Occipital lobe (tissue), 2 donors: ENCODE measurements around the gene CDK7. TPM values are rescaled to one million over a fixed set of nuclear protein-coding genes. Genes with fewer than 3 reads are reported as not detected.
"Not testable (repeated sequence)": the region's sequence is repeated elsewhere in the genome, so short reads cannot be mapped to it uniquely, and the experiment has no call there.

ENCODE experiments used
- DNase-seq: peaks from one replicate; lab custom pipeline; 2025; lab: John Stamatoyannopoulos, UW
- total RNA-seq: library from RNA; depleted of rRNA; stranded (reverse); fragments of >200 nt; gene quantifications from one replicate; pipeline ENCODE4 v1.2.3, GENCODE V29; 2014

Gene CDK7
- total RNA-seq, 1 donor from 2014 or later: 57.4 TPM

DNA sequence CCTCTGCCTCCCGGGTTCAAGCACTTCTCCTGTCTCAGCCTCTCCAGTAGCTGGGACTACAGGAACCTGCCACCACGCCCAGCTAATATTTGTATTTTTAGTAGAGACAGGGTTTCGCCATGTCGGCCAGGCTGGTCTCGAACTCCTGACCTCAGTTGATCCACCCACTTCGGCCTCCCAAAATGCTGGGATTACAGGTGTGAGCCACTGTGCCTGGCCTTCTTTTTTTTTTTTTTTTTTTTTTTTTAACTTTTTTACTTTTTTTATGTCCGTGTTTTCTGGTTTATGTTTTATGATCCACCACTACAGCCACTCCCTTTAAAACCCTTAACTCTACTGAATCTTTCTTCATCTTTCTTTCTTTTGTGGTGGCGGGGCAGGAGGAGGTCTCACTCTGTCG, 2.0 kb downstream of the CDK7 start:
- not testable (repeated sequence) for DNase-seq

GRCh38 chr5:69237877-69238276, 3.2 kb downstream of the CDK7 start:
- no peak for DNase-seq

DNA sequence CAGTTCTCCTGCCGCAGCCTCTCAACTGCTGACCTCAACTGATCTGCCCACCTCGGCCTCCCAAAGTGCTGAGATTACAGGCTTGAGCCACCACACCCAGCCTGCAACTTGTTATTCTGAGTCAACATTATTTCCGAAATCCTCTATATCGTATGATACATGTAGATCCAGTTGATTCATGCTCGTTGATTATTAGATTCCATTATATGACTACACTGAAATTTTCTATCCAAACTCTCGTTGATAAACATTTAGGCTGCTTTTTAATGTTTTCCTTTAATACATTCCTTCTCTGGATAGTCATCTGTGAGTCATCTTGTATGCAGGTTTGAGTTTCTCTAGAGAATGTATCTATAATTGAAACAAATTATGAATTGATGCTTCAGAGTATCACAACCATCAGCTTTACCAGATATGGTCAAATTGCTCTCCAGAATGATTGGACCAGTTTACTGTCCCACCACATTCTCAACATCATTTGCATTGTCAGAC, 4.1 kb downstream of the CDK7 start:
- DNase-seq: no peak

- no peak for DNase-seq
Measured at GRCh38 chr5:69242215-69242927, 7.7 kb downstream of the CDK7 start.

DNA sequence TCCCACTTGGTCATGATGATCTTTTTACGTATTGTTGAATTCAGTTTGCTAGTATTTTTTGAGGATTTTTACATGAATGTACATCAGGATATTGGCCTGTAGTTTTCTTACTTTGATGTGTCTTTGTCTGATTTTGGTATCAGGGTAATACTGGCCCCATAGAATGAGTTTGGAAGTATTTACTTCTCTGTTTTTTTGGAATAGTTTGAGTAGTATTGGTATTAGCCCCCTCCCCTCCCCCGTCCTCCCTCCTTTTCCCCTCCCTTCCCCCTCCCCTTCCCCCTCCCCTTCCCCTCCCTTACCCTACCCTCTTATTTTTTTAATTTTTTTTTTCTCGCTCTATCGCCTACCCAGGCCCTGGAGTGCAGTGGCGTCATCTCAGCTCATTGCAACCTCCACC, 10.3 kb downstream of the CDK7 start:
- no peak for DNase-seq

DNA sequence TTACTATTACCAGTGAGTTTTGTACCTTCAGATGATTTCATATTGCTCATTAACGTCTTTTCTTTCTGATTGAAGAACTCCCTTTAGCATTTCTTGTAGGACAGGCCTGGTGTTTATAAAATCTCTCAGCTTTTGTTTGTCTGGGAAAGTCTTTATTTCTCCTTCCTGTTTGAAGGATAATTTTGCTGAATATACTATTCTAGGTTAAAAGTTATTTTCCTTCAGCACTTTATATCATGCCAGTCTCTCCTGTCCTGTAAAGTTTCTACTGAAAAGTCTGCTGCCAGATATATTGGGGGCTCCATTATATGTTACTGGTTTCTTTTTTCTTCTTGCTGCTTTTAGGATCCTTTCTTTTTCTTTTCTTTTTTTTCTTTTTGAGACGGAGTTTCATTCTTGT, 13.3 kb downstream of the CDK7 start:
- no peak for DNase-seq

- DNase-seq: no peak
Measured at GRCh38 chr5:69250593-69250992, 15.9 kb downstream of the CDK7 start.

GRCh38 chr5:69252437-69252836, 17.8 kb downstream of the CDK7 start:
- DNase-seq: no peak

GRCh38 chr5:69255940-69256339, 21.3 kb downstream of the CDK7 start:
- not testable (repeated sequence) for DNase-seq

GRCh38 chr5:69257577-69257976, 22.9 kb downstream of the CDK7 start:
- DNase-seq: no peak

GRCh38 chr5:69261034-69261433, 26.3 kb downstream of the CDK7 start:
- DNase-seq: no peak

- DNase-seq: no peak
Measured at GRCh38 chr5:69265931-69266330, 31.2 kb downstream of the CDK7 start.

DNA sequence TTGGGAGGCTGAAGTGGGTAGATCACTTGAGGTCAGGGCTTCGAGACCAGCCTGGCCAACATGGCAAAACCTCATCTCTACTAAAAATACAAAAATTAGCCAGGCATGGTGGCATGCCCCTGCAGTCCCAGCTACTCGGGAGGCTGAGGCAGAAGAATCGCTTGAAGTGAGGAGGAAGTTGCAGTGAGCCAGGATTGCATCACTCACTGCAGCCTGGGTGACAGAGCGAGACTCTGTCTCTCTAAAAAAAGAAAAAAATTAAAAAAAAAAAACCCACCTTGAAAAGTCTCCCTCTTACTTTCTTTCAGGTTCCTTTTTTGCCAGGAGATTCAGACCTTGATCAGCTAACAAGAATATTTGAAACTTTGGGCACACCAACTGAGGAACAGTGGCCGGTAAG, 34.2 kb downstream of the CDK7 start:
- no peak for DNase-seq

- DNase-seq: no peak
Measured at GRCh38 chr5:69270840-69271239, 36.2 kb downstream of the CDK7 start.

GRCh38 chr5:69271376-69271775, 36.7 kb downstream of the CDK7 start:
- DNase-seq: no peak

DNA sequence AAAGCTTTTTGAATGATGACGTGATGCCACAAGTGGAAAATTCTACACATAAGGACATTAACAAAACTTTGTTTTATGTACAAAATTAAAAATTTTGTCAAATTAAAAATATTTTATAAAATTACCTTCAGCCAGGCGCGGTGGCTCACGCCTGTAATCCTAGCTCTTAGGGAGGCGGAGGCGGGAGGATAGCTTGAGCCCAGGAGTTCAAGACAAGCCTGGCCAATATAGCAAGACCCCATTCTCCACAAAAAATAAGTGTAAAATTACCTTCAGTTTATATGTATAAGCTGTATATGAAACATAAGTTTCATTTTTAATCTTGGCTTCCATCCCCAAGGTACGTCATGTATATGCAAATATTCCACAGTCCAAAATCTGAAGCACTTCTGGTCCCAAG, 40.9 kb downstream of the CDK7 start:
- DNase-seq: no peak

DNA sequence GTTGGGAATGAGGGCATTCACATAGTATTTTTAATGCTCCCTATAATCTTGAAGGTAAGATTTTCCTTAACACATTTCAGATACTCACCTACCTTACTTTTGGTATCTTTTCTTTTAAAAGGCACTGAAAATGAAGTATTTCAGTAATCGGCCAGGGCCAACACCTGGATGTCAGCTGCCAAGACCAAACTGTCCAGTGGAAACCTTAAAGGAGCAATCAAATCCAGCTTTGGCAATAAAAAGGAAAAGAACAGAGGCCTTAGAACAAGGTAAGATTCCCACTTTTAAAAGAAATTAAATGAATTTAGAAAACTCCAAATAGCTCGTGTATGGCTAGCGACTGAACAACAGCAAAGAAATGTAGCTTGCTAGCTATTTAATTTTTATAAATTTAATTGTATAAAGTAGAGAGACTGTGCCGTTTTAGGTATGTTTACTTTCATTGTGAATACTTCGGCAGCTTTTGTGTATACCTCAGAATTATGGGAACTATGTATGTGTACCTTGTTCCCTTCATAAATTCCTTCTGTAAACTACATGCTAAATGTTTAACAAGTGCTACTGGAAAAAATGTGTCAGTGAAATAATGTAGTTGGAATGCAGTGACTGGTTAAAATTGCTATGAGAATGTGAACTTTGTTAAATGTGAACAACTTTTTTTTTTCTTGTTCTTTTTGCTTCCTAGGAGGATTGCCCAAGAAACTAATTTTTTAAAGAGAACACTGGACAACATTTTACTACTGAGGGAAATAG, 41.9 kb downstream of the CDK7 start:
- DNase-seq: no peak

GRCh38 chr5:69279517-69279916, 44.8 kb downstream of the CDK7 start:
- no peak for DNase-seq

GRCh38 chr5:69281114-69281513, 46.4 kb downstream of the CDK7 start:
- no peak for DNase-seq

DNA sequence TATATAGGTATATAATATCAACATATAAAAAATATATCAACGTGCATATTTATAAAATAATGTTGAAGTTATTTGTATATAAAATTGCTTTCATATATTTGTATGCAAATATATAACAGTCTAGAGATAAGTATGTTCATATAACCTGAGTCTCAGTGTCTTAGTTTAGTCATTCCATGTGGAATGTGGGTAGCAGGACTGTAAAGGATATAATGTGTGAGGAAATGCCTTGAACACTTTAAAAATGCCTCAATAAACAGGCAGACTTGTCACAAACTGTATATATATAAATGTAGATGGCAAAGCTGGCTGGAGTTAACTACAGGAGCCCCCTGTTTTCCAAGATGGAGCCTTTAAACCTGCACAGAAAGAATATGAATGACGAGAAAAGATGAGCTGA, 49.5 kb downstream of the CDK7 start:
- no peak for DNase-seq

GRCh38 chr5:69285448-69286116, 50.9 kb downstream of the CDK7 start:
- no peak for DNase-seq

- DNase-seq: no peak
Measured at GRCh38 chr5:69288069-69288468, 53.4 kb downstream of the CDK7 start.
